Spleen (tissue), 11 donors: ENCODE results near the gene PABPC1L. TPM values are rescaled to one million over a fixed set of nuclear protein-coding genes. Genes with fewer than 3 reads are reported as not detected.
A peak's percentile ranks its signal among the peaks of the same experiment; 100 is the strongest.

Experiments used
- DNase-seq: peaks from one replicate; pipeline ENCODE4 v3.0.0-alpha.2; 2020
- H3K27ac ChIP-seq, 8 donors: fragments of 200-600 bp; sonication (generic) in 7 of 8; 1 replicate in 4 of 8; 2 replicates in 4 of 8; pipeline versions ENCODE4 v1.5.0 to v1.8.0; 2016 to 2021; ENCODE audit warnings: inconsistent platforms in 4 of 8, mild to moderate bottlenecking in 4 of 8, moderate library complexity in 1 of 8
- H3K27me3 ChIP-seq, 7 donors: fragments of 200-600 bp; sonication (generic) in 6 of 7; replicated peaks in 1 of 7; 1 replicate in 4 of 7; 2 replicates in 3 of 7; pipeline versions ENCODE4 v1.5.0 to v1.8.0; 2016 to 2021; ENCODE audit warnings: inconsistent platforms in 3 of 7, mild to moderate bottlenecking in 1 of 7
- H3K36me3 ChIP-seq, 6 donors: fragments of 200-600 bp; sonication (generic) in 5 of 6; 1 replicate in 4 of 6; 2 replicates in 2 of 6; pipeline versions ENCODE4 v1.5.0 to v1.8.0; 2016 to 2021; ENCODE audit warnings: inconsistent platforms in 2 of 6
- H3K4me1 ChIP-seq, 6 donors: fragments of 200-600 bp; sonication (generic) in 5 of 6; 1 replicate in 3 of 6; 2 replicates in 3 of 6; pipeline versions ENCODE4 v1.5.0 to v1.8.0; 2016 to 2021; ENCODE audit warnings: inconsistent platforms in 3 of 6
- H3K4me3 ChIP-seq, 8 donors: fragments of 200-600 bp; sonication (generic) in 7 of 8; 1 replicate in 4 of 8; 2 replicates in 4 of 8; pipeline versions ENCODE4 v1.5.0 to v1.8.0; 2016 to 2021; ENCODE audit warnings: inconsistent platforms in 4 of 8, mild to moderate bottlenecking in 4 of 8, moderate library complexity in 2 of 8
- H3K9me3 ChIP-seq, 8 donors: fragments of 200-600 bp; sonication (generic) in 7 of 8; 1 replicate in 4 of 8; 2 replicates in 4 of 8; pipeline versions ENCODE4 v1.5.0 to v1.8.0; 2016 to 2021; ENCODE audit warnings: inconsistent platforms in 4 of 8
- CTCF ChIP-seq, 11 experiments: fragments of 200-600 bp in 7 of 11; fragments of 450-650 bp in 4 of 11; sonication (generic) in 4 of 11; IDR thresholded peaks in 8 of 11; conservative IDR thresholded peaks in 3 of 11; 1 replicate in 7 of 11; 2 replicates in 4 of 11; pipeline versions ENCODE4 v1.4.0 to v1.8.0; 2016 to 2021; ENCODE audit warnings: antibody characterized with exemption in 11 of 11, inconsistent platforms in 4 of 11, mild to moderate bottlenecking in 1 of 11
- POLR2A ChIP-seq, 3 donors: fragments of 450-650 bp; IDR thresholded peaks; one replicate each; pipeline ENCODE4 v1.5.1; 2017; ENCODE audit warnings: antibody characterized with exemption in 3 of 3, mild to moderate bottlenecking in 1 of 3
- POLR2AphosphoS5 ChIP-seq, 3 donors: sonication (generic); formaldehyde crosslinking; IDR thresholded peaks; one replicate each; pipeline ENCODE4 v1.5.1; 2017; ENCODE audit warnings: antibody characterized with exemption in 3 of 3
- WGBS, 5 donors: extraction: QIAGEN DNeasy Blood & Tissue Kit in 3 of 5; methylation state at CpG; one replicate each; pipeline versions ENCODE4 v1.1.5 to v1.1.7; 2013 to 2018; 5-methylcytosine and 5-hydroxymethylcytosine counted together
- intact Hi-C: fragments of 100-400 bp; cut with DNase I; formaldehyde crosslinking; loops from one replicate; pipeline ENCODE4 v1.15.0; 2023; ENCODE audit warnings: low total_unique reads
- polyA plus RNA-seq, 3 donors: library from polyadenylated mRNA; stranded (reverse); fragments of 200-250 nt; gene quantifications; one replicate each; pipeline ENCODE4 v1.2.1, GENCODE V29; 2013
- total RNA-seq, 7 donors: library from RNA; depleted of rRNA in 3 of 7; stranded (reverse); fragments of >200 nt in 3 of 7; fragmentation: NEBNext Ultra II Directional in 4 of 7; extraction: Animal tissue kit (Norgen Biotek cat#: 25700) in 4 of 7; gene quantifications; one replicate each; pipeline versions ENCODE4 v1.1.0 to v1.2.1, GENCODE V29; 2016 to 2021
- donor health status: healthy with polysubstance abuse.
- donor health status: DM: no; HTN: no; CAD: no; lungs with moderate emphysema.
- donor health status: DM: no; HTN: no; CAD: no.
- donor health status: Bipolar disorder and iron deficiency.
- donor health status: healthy.
- donor health status: DM: no; HTN: no; CAD: no.
- donor health status: DM: yes; HTN: yes; CAD: no.

Gene PABPC1L
- total and polyA plus RNA-seq, 10 donors = 27.0 to 61.4 (median 33.8) TPM

GRCh38 chr20:44958276-44958675 is 48.4 kb downstream of the PABPC1L start:
- no peak overlapping the region for H3K27ac ChIP-seq
- TF ChIP-seq POLR2A (IDR thresholded peaks at IDR 0.05) = no peak
- TF ChIP-seq CTCF (IDR thresholded peaks at IDR 0.05 in 8 of 11, conservative IDR thresholded peaks at IDR 0.05 in 3 of 11) = no peak
- no peak for TF ChIP-seq POLR2AphosphoS5 (IDR thresholded peaks at IDR 0.05)
- no peaks in the 10 kb centered on the region for H3K9me3 ChIP-seq
- H3K36me3 ChIP-seq = peaks cover 0 to 47% (median 31%) of the 10 kb centered on the region in 6 donors
- 93 to 98% (median 96%) methylated on average over 8 of the region's 8 CpGs for WGBS, 5 donors
- H3K27me3 ChIP-seq = no peaks in the 10 kb centered on the region
- no peak for DNase-seq
- H3K4me1 ChIP-seq = peaks cover 13 to 87% (median 39%) of the 10 kb centered on the region in 6 donors
- intact Hi-C loops = loop anchor here (10.0 kb wide), 1 partner anchor 63 kb away; no protein-coding TSS in a partner anchor
- no peak overlapping the region for H3K4me3 ChIP-seq

GRCh38 chr20:44959082-44959637 is 49.3 kb downstream of the PABPC1L start:
- Histone ChIP-seq H3K36me3 (peaks cover 0 to 39% (median 22%) of the 10 kb centered on the region in 6 donors), H3K27me3 (no peaks in the 10 kb centered on the region), H3K4me3 (peak overlapping the region; percentile 79 to 98 (median 94)), H3K4me1 (peaks cover 13 to 91% (median 39%) of the 10 kb centered on the region in 6 donors), H3K9me3 (no peaks in the 10 kb centered on the region), H3K27ac (peak overlapping the region in 7 of 8 donors; percentile 81 to 89 (median 86))
- no peak for DNase-seq
- intact Hi-C loops = loop anchor here (10.0 kb wide), 1 partner anchor 64 kb away; no protein-coding TSS in a partner anchor
- no peak for TF ChIP-seq POLR2A (IDR thresholded peaks at IDR 0.05)
- no peak for TF ChIP-seq CTCF (IDR thresholded peaks at IDR 0.05 in 8 of 11, conservative IDR thresholded peaks at IDR 0.05 in 3 of 11)
- no peak for TF ChIP-seq POLR2AphosphoS5 (IDR thresholded peaks at IDR 0.05)
- 28 to 51% (median 32%) methylated on average over 8 of the region's 8 CpGs for WGBS, 5 donors

GRCh38 chr20:44959638-44960102 is 49.8 kb downstream of the PABPC1L start:
- no peak for DNase-seq
- TF ChIP-seq POLR2A (IDR thresholded peaks at IDR 0.05) (no peak), POLR2AphosphoS5 (IDR thresholded peaks at IDR 0.05) (no peak), CTCF (IDR thresholded peaks at IDR 0.05 in 8 of 11, conservative IDR thresholded peaks at IDR 0.05 in 3 of 11) (no peak)
- H3K27me3 ChIP-seq = no peaks in the 10 kb centered on the region
- no peaks in the 10 kb centered on the region for H3K9me3 ChIP-seq
- peak overlapping the region; percentile 58 to 89 (median 86) for H3K27ac ChIP-seq
- 3 to 9% (median 7%) methylated on average over 13 of the region's 13 CpGs for WGBS, 5 donors
- peak overlapping the region; percentile 79 to 98 (median 94) for H3K4me3 ChIP-seq
- peaks cover 13 to 86% (median 39%) of the 10 kb centered on the region in 6 donors for H3K4me1 ChIP-seq
- intact Hi-C loops = loop anchor here (10.0 kb wide), 1 partner anchor 65 kb away; no protein-coding TSS in a partner anchor
- peaks cover 0 to 33% (median 17%) of the 10 kb centered on the region in 6 donors for H3K36me3 ChIP-seq

GRCh38 chr20:44960103-44960852 is 50.4 kb downstream of the PABPC1L start, which contains the start of gene TOMM34:
TSS of gene TOMM34 (minus strand) at chr20:44960397. CDS start at chr20:44960333, 64 bp downstream.
- intact Hi-C loops = no loop called here
- no peaks in the 10 kb centered on the region for H3K9me3 ChIP-seq
- peak; percentile 99 for DNase-seq
- WGBS, 5 donors = 0 to 1% (median 0%) methylated on average over 37 to 60 of the region's 60 CpGs
- H3K4me3 ChIP-seq = peak within 1 kb of the TSS; percentile 79 to 98 (median 94)
- no peaks in the 10 kb centered on the region for H3K27me3 ChIP-seq
- TF ChIP-seq CTCF (IDR thresholded peaks at IDR 0.05 in 8 of 11, conservative IDR thresholded peaks at IDR 0.05 in 3 of 11) = peak in 5 of 11 experiments; percentile 18 to 39 (median 29)
- peak; percentile 92 to 95 (median 95) for TF ChIP-seq POLR2AphosphoS5 (IDR thresholded peaks at IDR 0.05)
- TF ChIP-seq POLR2A (IDR thresholded peaks at IDR 0.05) = peak in 1 of 3 donors; percentile 58
- peaks cover 0 to 27% (median 11%) of the 10 kb centered on the region in 6 donors for H3K36me3 ChIP-seq
- H3K27ac ChIP-seq = peak within 1 kb of the TSS; percentile 58 to 89 (median 86)
- H3K4me1 ChIP-seq = peaks cover 13 to 84% (median 35%) of the 10 kb centered on the region in 6 donors
